ENCODE data around the gene ARMC6. TPM values are rescaled to one million over a fixed set of nuclear protein-coding genes. Genes with fewer than 3 reads are reported as not detected.
A peak's percentile ranks its signal among the peaks of the same experiment; 100 is the strongest.

Gene ARMC6
- total and polyA plus RNA-seq, 2 of the 13 experiments (the other 11 are each of a cell fraction or from before 2014, with no cell fraction given) = 16.2 to 36.8 TPM

DNA sequence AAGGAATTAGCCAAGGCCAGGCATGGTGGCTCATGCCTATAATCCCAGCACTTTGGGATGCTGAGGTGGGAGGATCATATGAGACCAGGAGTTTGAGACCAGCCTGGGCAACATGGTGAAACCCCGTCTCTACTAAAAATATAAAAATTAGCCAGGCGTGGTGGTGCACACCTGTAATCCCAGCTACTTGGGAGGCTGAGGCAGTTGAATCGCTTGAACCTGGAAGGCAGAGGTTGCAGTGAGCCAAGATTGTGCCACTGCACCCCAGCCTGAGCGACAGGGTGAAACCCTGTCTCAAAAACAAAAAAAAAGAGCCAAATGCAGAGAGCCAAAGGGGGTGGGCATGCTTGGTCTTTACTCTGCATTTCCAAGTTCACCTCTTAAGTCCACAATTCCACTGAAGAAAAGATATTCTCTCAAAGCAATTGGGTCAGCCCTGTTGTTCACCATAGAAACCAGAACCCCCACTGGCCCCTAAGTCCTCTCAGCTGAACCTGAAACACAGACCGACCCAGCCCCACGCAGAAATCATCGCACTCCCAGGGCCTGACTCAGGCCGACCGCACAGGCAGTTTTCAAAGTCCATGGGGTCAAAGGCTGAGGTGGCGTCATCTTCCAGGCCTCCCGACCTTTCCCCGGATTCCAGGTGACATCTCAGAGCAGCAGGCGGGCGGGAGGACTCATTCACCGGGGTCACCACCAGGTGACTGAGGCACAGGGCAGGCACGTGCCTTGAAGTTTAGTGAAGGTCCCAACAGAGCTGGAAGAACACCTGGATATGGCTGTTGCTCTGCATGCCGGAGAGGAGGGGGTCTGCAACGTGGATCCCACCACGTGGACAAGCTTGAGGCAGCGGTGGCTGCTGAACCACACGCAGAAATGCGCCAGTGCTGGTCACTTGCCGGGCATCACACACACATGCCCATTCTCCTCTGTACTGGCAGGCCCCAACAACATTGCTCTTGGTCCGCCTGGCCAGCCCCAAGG lies 63.5 kb downstream of the ARMC6 start (continued):
- TF ChIP-seq ZFX (CRISPR knock-in tag; IDR thresholded peaks at IDR 0.05; ENCODE audit: low read depth) = peak; percentile 83
- TF ChIP-seq RFXANK (CRISPR knock-in tag; IDR thresholded peaks at IDR 0.05) = no peak
- TF ChIP-seq, protein P1, sequence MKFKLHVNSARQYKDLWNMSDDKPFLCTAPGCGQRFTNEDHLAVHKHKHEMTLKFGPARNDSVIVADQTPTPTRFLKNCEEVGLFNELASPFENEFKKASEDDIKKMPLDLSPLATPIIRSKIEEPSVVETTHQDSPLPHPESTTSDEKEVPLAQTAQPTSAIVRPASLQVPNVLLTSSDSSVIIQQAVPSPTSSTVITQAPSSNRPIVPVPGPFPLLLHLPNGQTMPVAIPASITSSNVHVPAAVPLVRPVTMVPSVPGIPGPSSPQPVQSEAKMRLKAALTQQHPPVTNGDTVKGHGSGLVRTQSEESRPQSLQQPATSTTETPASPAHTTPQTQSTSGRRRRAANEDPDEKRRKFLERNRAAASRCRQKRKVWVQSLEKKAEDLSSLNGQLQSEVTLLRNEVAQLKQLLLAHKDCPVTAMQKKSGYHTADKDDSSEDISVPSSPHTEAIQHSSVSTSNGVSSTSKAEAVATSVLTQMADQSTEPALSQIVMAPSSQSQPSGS (CRISPR knock-in tag; IDR thresholded peaks at IDR 0.05) = peak; percentile 100
- TF ChIP-seq ZNF253 (CRISPR knock-in tag; IDR thresholded peaks at IDR 0.05; ENCODE audit: borderline replicate concordance) = peak; percentile 68; the same call in 1 of the 2 replicates
- TF ChIP-seq NCOA5 (CRISPR knock-in tag; IDR thresholded peaks at IDR 0.05) = no peak
- peak; percentile 35; the same call in 1 of the 2 replicates for TF ChIP-seq ZNF143 (CRISPR knock-in tag; IDR thresholded peaks at IDR 0.05)
- 0 out of 2 replicates have a peak, but pooled peaks have one; percentile 32 for TF ChIP-seq ZSCAN12 (CRISPR knock-in tag; IDR thresholded peaks at IDR 0.05)
- TF ChIP-seq U2AF1 (optimal IDR thresholded peaks at IDR 0.05; ENCODE audit: low read depth, low read length) = no peak
- TF ChIP-seq ZNF17 (CRISPR knock-in tag; IDR thresholded peaks at IDR 0.05) = no peak
- peak; percentile 77; the same call in 1 of the 2 replicates for TF ChIP-seq ZNF232 (CRISPR knock-in tag; IDR thresholded peaks at IDR 0.05; ENCODE audit: borderline replicate concordance)
- TF ChIP-seq IKZF4 (CRISPR knock-in tag; IDR thresholded peaks at IDR 0.05; ENCODE audit: borderline replicate concordance, low read depth, not compliant biosample characterization) = peak; percentile 85
- peak; percentile 100 for TF ChIP-seq HNF4G (IDR thresholded peaks at IDR 0.05; ENCODE audit: borderline replicate concordance, low read depth, low read length)
- peak; percentile 100 for TF ChIP-seq HNF4G (CRISPR knock-in tag; IDR thresholded peaks at IDR 0.05; ENCODE audit: borderline replicate concordance, low read depth)
- TF ChIP-seq NR2F1 (CRISPR knock-in tag; IDR thresholded peaks at IDR 0.05) = peak; percentile 96
- no peak for TF ChIP-seq ZNF546 (CRISPR knock-in tag; conservative IDR thresholded peaks at IDR 0.05)
- peak; percentile 96 for TF ChIP-seq HOXA3 (CRISPR knock-in tag; IDR thresholded peaks at IDR 0.05)
- peak; percentile 66 for TF ChIP-seq ZBTB38 (CRISPR knock-in tag; IDR thresholded peaks at IDR 0.05)
- TF ChIP-seq SOX6 (IDR thresholded peaks at IDR 0.05) = no peak
- peak; percentile 91 for TF ChIP-seq SOX6 (CRISPR knock-in tag; IDR thresholded peaks at IDR 0.05)
- peak; percentile 68; the same call in 1 of the 2 replicates for TF ChIP-seq DR1 (CRISPR knock-in tag; IDR thresholded peaks at IDR 0.05)
- peak; percentile 77 for TF ChIP-seq EED (CRISPR knock-in tag; IDR thresholded peaks at IDR 0.05)
- TF ChIP-seq FOXJ3 (CRISPR knock-in tag; IDR thresholded peaks at IDR 0.05; ENCODE audit: borderline replicate concordance) = peak; percentile 79
- TF ChIP-seq ZNF660 (CRISPR knock-in tag; IDR thresholded peaks at IDR 0.05; ENCODE audit: borderline replicate concordance, low read depth) = no peak
- no peak for TF ChIP-seq TCF12 (IDR thresholded peaks at IDR 0.05)
- peak; percentile 79; the same call in 1 of the 2 replicates for TF ChIP-seq TCF12 (CRISPR knock-in tag; IDR thresholded peaks at IDR 0.05)
- TF ChIP-seq CAMTA2 (CRISPR knock-in tag; IDR thresholded peaks at IDR 0.05; ENCODE audit: borderline replicate concordance) = no peak
- no peak for TF ChIP-seq HNRNPUL1 (IDR thresholded peaks at IDR 0.05; ENCODE audit: low read depth, low read length)
- TF ChIP-seq, protein P2, sequence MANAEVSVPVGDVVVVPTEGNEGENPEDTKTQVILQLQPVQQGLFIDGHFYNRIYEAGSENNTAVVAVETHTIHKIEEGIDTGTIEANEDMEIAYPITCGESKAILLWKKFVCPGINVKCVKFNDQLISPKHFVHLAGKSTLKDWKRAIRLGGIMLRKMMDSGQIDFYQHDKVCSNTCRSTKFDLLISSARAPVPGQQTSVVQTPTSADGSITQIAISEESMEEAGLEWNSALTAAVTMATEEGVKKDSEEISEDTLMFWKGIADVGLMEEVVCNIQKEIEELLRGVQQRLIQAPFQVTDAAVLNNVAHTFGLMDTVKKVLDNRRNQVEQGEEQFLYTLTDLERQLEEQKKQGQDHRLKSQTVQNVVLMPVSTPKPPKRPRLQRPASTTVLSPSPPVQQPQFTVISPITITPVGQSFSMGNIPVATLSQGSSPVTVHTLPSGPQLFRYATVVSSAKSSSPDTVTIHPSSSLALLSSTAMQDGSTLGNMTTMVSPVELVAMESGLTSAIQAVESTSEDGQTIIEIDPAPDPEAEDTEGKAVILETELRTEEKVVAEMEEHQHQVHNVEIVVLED (CRISPR knock-in tag; IDR thresholded peaks at IDR 0.05; ENCODE audit: borderline replicate concordance) = peak; percentile 64; the same call in 1 of the 2 replicates
- no peak for TF ChIP-seq NFE2L2 (IDR thresholded peaks at IDR 0.05; ENCODE audit: low read length)

All from HepG2 (cell line).